ENCODE data around the gene SHROOM2. TPM values are rescaled to one million over a fixed set of nuclear protein-coding genes. Genes with fewer than 3 reads are reported as not detected.

Gene SHROOM2
- total RNA-seq, 1 experiment from 2014 or later: 1.2 TPM

GRCh38 chrX:9884031-9884779 lies 98.0 kb downstream of the SHROOM2 start:
- ChIA-PET POLR2A (no interaction called here), CTCF (interaction anchor here (0.7 to 2.5 kb wide), 6 partner anchors 35 to 687 kb away, joined by 3 to 8 read pairs (median 4); no protein-coding TSS in a partner anchor)
- no peak overlapping the region for H3K4me3 Mint-ChIP-seq (ENCODE audit: unreplicated experiment)
- TF ChIP-seq CTCF (IDR thresholded peaks at IDR 0.05; ENCODE audit: unreplicated experiment): no peak
- no peaks in the 10 kb centered on the region for H3K9me3 Mint-ChIP-seq (ENCODE audit: unreplicated experiment)
- peaks cover 9% of the 10 kb centered on the region for H3K36me3 Mint-ChIP-seq (ENCODE audit: insufficient read depth, unreplicated experiment)
- no TSS peak for BruUV-seq (replicated peaks)
- no peak overlapping the region for H3K27ac Mint-ChIP-seq (ENCODE audit: low read depth, unreplicated experiment)
- H3K4me1 Mint-ChIP-seq (ENCODE audit: insufficient read depth, unreplicated experiment): peaks cover 11% of the 10 kb centered on the region
- no peaks in the 10 kb centered on the region for H3K27me3 Mint-ChIP-seq (ENCODE audit: insufficient read depth, unreplicated experiment)
- intact Hi-C loops (cut with micrococcal nuclease): no loop called here
- no peak for DNase-seq (ENCODE audit: unreplicated experiment)

GRCh38 chrX:9885150-9885549 lies 98.9 kb downstream of the SHROOM2 start:
- Mint-ChIP-seq H3K4me3 (ENCODE audit: unreplicated experiment) (no peak overlapping the region), H3K36me3 (ENCODE audit: insufficient read depth, unreplicated experiment) (peaks cover 9% of the 10 kb centered on the region), H3K9me3 (ENCODE audit: unreplicated experiment) (no peaks in the 10 kb centered on the region), H3K27me3 (ENCODE audit: insufficient read depth, unreplicated experiment) (no peaks in the 10 kb centered on the region), H3K27ac (ENCODE audit: low read depth, unreplicated experiment) (no peak overlapping the region), H3K4me1 (ENCODE audit: insufficient read depth, unreplicated experiment) (peaks cover 11% of the 10 kb centered on the region)
- TF ChIP-seq CTCF (IDR thresholded peaks at IDR 0.05; ENCODE audit: unreplicated experiment): peak; percentile 70
- intact Hi-C loops (cut with micrococcal nuclease): loop anchor here (1.0 kb wide), 2 partner anchors 103 to 234 kb away; no protein-coding TSS in a partner anchor
- DNase-seq (ENCODE audit: unreplicated experiment): peak; percentile 78
- ChIA-PET CTCF (interaction anchor here (1.0 to 2.6 kb wide), 6 partner anchors 11 to 238 kb away, joined by 3 to 16 read pairs (median 8); no protein-coding TSS in a partner anchor), POLR2A (interaction anchor here (0.6 kb wide), 1 partner anchor 27 kb away, joined by 3 read pairs; no protein-coding TSS in a partner anchor)
- no TSS peak for BruUV-seq (replicated peaks)

GRCh38 chrX:9887659-9888297 lies 101.5 kb downstream of the SHROOM2 start:
- intact Hi-C loops (cut with micrococcal nuclease): no loop called here
- H3K9me3 Mint-ChIP-seq (ENCODE audit: unreplicated experiment): no peaks in the 10 kb centered on the region
- no peaks in the 10 kb centered on the region for H3K27me3 Mint-ChIP-seq (ENCODE audit: insufficient read depth, unreplicated experiment)
- H3K36me3 Mint-ChIP-seq (ENCODE audit: insufficient read depth, unreplicated experiment): peaks cover 9% of the 10 kb centered on the region
- no peak for DNase-seq (ENCODE audit: unreplicated experiment)
- H3K4me1 Mint-ChIP-seq (ENCODE audit: insufficient read depth, unreplicated experiment): peaks cover 11% of the 10 kb centered on the region
- no peak overlapping the region for H3K27ac Mint-ChIP-seq (ENCODE audit: low read depth, unreplicated experiment)
- H3K4me3 Mint-ChIP-seq (ENCODE audit: unreplicated experiment): no peak overlapping the region
- TF ChIP-seq CTCF (IDR thresholded peaks at IDR 0.05; ENCODE audit: unreplicated experiment): no peak
- BruUV-seq (replicated peaks): no TSS peak
- CTCF ChIA-PET: interaction anchor here (1.2 to 2.6 kb wide), 3 partner anchors 29 to 232 kb away, joined by 4 to 10 read pairs (median 4); no protein-coding TSS in a partner anchor
- POLR2A ChIA-PET: no interaction called here

- POLR2A ChIA-PET: interaction anchor here (0.7 to 0.8 kb wide), 2 partner anchors 13 to 97 kb away, joined by 3 read pairs; no protein-coding TSS in a partner anchor
- TF ChIP-seq CTCF (IDR thresholded peaks at IDR 0.05; ENCODE audit: unreplicated experiment): no peak
- Mint-ChIP-seq H3K4me1 (ENCODE audit: insufficient read depth, unreplicated experiment) (peaks cover 11% of the 10 kb centered on the region), H3K27me3 (ENCODE audit: insufficient read depth, unreplicated experiment) (no peaks in the 10 kb centered on the region), H3K4me3 (ENCODE audit: unreplicated experiment) (no peak overlapping the region), H3K36me3 (ENCODE audit: insufficient read depth, unreplicated experiment) (peaks cover under 1% of the 10 kb centered on the region), H3K27ac (ENCODE audit: low read depth, unreplicated experiment) (no peak overlapping the region), H3K9me3 (ENCODE audit: unreplicated experiment) (no peaks in the 10 kb centered on the region)
- CTCF ChIA-PET: interaction anchor here (0.6 to 1.6 kb wide), 10 partner anchors 11 to 1069 kb away, joined by 3 to 5 read pairs (median 4); no protein-coding TSS in a partner anchor
- intact Hi-C loops (cut with micrococcal nuclease): no loop called here
- DNase-seq (ENCODE audit: unreplicated experiment): no peak
- BruUV-seq (replicated peaks): no TSS peak
Measured at GRCh38 chrX:9888953-9889470, 102.8 kb downstream of the SHROOM2 start.

Measured in MCF 10A (cell line).